GM18873 (cell line): ENCODE results near the gene HOXA9.

Source experiments
- ATAC-seq: cut with Tn5 transposase; IDR thresholded peaks from one replicate; pipeline ENCODE4 v1.9.1; 2021; ENCODE audit warnings: mild to moderate bottlenecking, moderate library complexity, moderate number of reproducible peaks; ENCODE audit not compliant: unreplicated experiment, low FRiP score

The HOXA9 gene

GRCh38 chr7:27201580-27202017 lies 36.3 kb upstream of the HOXA9 start:
- ATAC-seq = no peak

- ATAC-seq = no peak
These were observed 35.6 kb upstream of the HOXA9 start for GRCh38 chr7:27200761-27201579.

GRCh38 chr7:27199849-27200760 lies 34.8 kb upstream of the HOXA9 start, which contains the start of gene HOXA13:
Gene HOXA13 (minus strand): TSS chr7:27200091. CDS start chr7:27200077, 14 bp downstream.
- no peak for ATAC-seq

- ATAC-seq = no peak
These were observed 33.8 kb upstream of the HOXA9 start for GRCh38 chr7:27198871-27199801.

- no peak for ATAC-seq
These were observed 33.0 kb upstream of the HOXA9 start for GRCh38 chr7:27198138-27198841.

GRCh38 chr7:27197137-27198042 lies 32.1 kb upstream of the HOXA9 start:
- ATAC-seq = no peak

- no peak for ATAC-seq
These were observed 31.0 kb upstream of the HOXA9 start for GRCh38 chr7:27196287-27196767.

GRCh38 chr7:27194686-27195379 lies 29.5 kb upstream of the HOXA9 start:
- ATAC-seq = no peak

GRCh38 chr7:27194002-27194352 lies 28.6 kb upstream of the HOXA9 start:
- no peak for ATAC-seq

GRCh38 chr7:27193335-27194001 lies 28.1 kb upstream of the HOXA9 start:
- no peak for ATAC-seq

GRCh38 chr7:27192546-27193334 lies 27.4 kb upstream of the HOXA9 start:
- no peak for ATAC-seq

- no peak for ATAC-seq
These were observed 26.7 kb upstream of the HOXA9 start for GRCh38 chr7:27191833-27192545.

- no peak for ATAC-seq
These were observed 25.9 kb upstream of the HOXA9 start for GRCh38 chr7:27191161-27191731.

- no peak for ATAC-seq
These were observed 24.8 kb upstream of the HOXA9 start for GRCh38 chr7:27189997-27190748.
